OCI-LY1 (cell line): ENCODE data around the gene ARHGEF39.
A peak's percentile ranks its signal among the peaks of the same experiment; 100 is the strongest.

Experiments
- H2AFZ ChIP-seq: fragments of 200-600 bp; sonication (generic), shearing (Covaris generic); 2 replicates; pipeline ENCODE4 v1.6.0; 2014; ENCODE audit warnings: antibody characterized with exemption, mild to moderate bottlenecking, low read length
- H3F3A ChIP-seq: fragments of 200-600 bp; sonication (generic), shearing (Covaris generic); 2 replicates; pipeline ENCODE4 v1.6.0; 2014; ENCODE audit warnings: mild to moderate bottlenecking, antibody characterized with exemption, low read length, moderate library complexity; ENCODE audit not compliant: insufficient read depth
- H3K27ac ChIP-seq: fragments of 200-600 bp; sonication (generic); 2 replicates; pipeline ENCODE4 v1.5.1; 2014; ENCODE audit warnings: low read length, mixed run types, mild to moderate bottlenecking, low read depth; ENCODE audit not compliant: poor library complexity, severe bottlenecking
- H3K27me3 ChIP-seq: fragments of 200-600 bp; sonication (generic); 2 replicates; pipeline ENCODE4 v1.6.0; 2014; ENCODE audit warnings: antibody characterized with exemption, mild to moderate bottlenecking, low read length, moderate library complexity; ENCODE audit not compliant: insufficient read depth
- H3K36me3 ChIP-seq: fragments of 200-600 bp; sonication (generic); 2 replicates; pipeline ENCODE4 v1.6.1; 2014; ENCODE audit warnings: mild to moderate bottlenecking, antibody characterized with exemption, low read length, moderate library complexity, mixed read lengths; ENCODE audit not compliant: insufficient read depth
- H3K4me1 ChIP-seq: fragments of 200-600 bp; sonication (generic); 2 replicates; pipeline ENCODE4 v1.5.1; 2014; ENCODE audit warnings: mild to moderate bottlenecking, low read length, moderate library complexity; ENCODE audit not compliant: insufficient read depth, severe bottlenecking
- H3K4me2 ChIP-seq: fragments of 200-600 bp; sonication (generic), shearing (Covaris generic); 2 replicates; pipeline ENCODE4 v1.6.1; 2014; ENCODE audit warnings: low read length
- H3K4me3 ChIP-seq: fragments of 200-600 bp; sonication (generic); 2 replicates; pipeline ENCODE4 v1.5.1; 2014; ENCODE audit warnings: low read length, low read depth, mild to moderate bottlenecking, mixed read lengths; ENCODE audit not compliant: poor library complexity, severe bottlenecking
- H3K79me2 ChIP-seq: fragments of 200-600 bp; shearing (Covaris generic); 2 replicates; pipeline ENCODE4 v1.6.1; 2016; ENCODE audit warnings: mixed run types, low read length, mixed read lengths; ENCODE audit not compliant: insufficient read depth
- H3K9ac ChIP-seq: fragments of 200-600 bp; sonication (generic), shearing (Covaris generic); 2 replicates; pipeline ENCODE4 v1.6.1; 2014; ENCODE audit warnings: mild to moderate bottlenecking, low read length, mixed read lengths
- H3K9me2 ChIP-seq: fragments of 200-600 bp; sonication (generic), shearing (Covaris generic); 2 replicates; pipeline ENCODE4 v1.6.1; 2014; ENCODE audit warnings: low read depth, mild to moderate bottlenecking, low read length, mixed read lengths
- H3K9me3 ChIP-seq: fragments of 200-600 bp; shearing (Covaris generic); 2 replicates; pipeline ENCODE4 v1.6.1; 2014; ENCODE audit warnings: low read length, mixed read lengths
- H4K20me1 ChIP-seq: fragments of 200-600 bp; sonication (generic), shearing (Covaris generic); 2 replicates; pipeline ENCODE4 v1.6.0; 2016; ENCODE audit warnings: mild to moderate bottlenecking, low read length; ENCODE audit not compliant: insufficient read depth
- EZH2 ChIP-seq: fragments of 200-600 bp; sonication (generic), shearing (Covaris generic); IDR thresholded peaks from 2 replicates; pipeline ENCODE4 v1.8.0; 2017; ENCODE audit warnings: borderline replicate concordance, mixed run types, mild to moderate bottlenecking, antibody characterized with exemption, low read length, moderate library complexity, mixed read lengths
- TF ChIP-seq, protein P1 (sequence below): fragments of 200-600 bp; sonication (generic), shearing (Covaris generic); IDR thresholded peaks from 2 replicates; pipeline ENCODE4 v1.5.1; 2017; ENCODE audit warnings: mild to moderate bottlenecking, antibody characterized with exemption, low read length, moderate library complexity, mixed read lengths

The ARHGEF39 gene

DNA sequence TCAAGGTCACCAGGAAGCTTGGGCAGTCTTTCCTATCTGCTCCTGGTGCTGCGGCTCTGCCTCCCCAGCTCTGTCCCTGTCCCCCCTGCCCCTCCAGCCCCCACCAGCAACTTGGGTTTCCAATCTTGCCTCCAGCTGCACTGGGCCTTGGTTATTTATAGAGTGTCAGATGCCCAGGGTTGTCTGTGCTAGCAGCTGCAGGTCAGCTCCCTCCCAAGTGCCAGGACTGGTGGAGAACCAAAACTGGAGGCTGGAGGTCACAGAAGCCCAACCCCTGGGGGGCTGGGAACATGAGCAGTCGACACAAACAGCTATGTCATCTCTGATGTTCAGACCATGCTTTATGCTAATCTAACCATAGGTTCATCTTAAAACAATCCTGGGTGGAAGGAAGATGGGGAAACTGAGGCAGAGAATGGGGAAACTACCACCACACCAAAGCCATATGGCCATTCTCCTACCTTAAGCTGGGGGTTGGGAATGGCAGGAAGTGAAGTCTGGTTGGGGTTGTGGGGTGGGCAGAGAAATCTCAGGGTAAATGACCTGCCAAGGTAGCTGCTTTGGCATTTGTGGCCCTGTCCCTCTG, 23.1 kb upstream of the ARHGEF39 start:
- H3K79me2 ChIP-seq: no peaks in the 10 kb centered on the region
- H3K27ac ChIP-seq: no peak overlapping the region
- no peak overlapping the region for H3K4me3 ChIP-seq
- no peak overlapping the region for H3K9ac ChIP-seq
- no peaks in the 10 kb centered on the region for H3K9me2 ChIP-seq
- H3K9me3 ChIP-seq: no peaks in the 10 kb centered on the region
- TF ChIP-seq, protein P1, sequence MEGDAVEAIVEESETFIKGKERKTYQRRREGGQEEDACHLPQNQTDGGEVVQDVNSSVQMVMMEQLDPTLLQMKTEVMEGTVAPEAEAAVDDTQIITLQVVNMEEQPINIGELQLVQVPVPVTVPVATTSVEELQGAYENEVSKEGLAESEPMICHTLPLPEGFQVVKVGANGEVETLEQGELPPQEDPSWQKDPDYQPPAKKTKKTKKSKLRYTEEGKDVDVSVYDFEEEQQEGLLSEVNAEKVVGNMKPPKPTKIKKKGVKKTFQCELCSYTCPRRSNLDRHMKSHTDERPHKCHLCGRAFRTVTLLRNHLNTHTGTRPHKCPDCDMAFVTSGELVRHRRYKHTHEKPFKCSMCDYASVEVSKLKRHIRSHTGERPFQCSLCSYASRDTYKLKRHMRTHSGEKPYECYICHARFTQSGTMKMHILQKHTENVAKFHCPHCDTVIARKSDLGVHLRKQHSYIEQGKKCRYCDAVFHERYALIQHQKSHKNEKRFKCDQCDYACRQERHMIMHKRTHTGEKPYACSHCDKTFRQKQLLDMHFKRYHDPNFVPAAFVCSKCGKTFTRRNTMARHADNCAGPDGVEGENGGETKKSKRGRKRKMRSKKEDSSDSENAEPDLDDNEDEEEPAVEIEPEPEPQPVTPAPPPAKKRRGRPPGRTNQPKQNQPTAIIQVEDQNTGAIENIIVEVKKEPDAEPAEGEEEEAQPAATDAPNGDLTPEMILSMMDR: no peak
- no peak for TF ChIP-seq EZH2
- H4K20me1 ChIP-seq: no peaks in the 10 kb centered on the region
- H3K4me2 ChIP-seq: no peak overlapping the region
- H3K27me3 ChIP-seq: no peaks in the 10 kb centered on the region; the same call in 1 of the 2 replicates
- H3F3A ChIP-seq: 0 out of 2 replicates have a peak, but pooled peaks cover 3% of the 10 kb centered on the region
- H2AFZ ChIP-seq: no peak overlapping the region
- H3K4me1 ChIP-seq: peaks cover 37% of the 10 kb centered on the region
- H3K36me3 ChIP-seq: no peaks in the 10 kb centered on the region

DNA sequence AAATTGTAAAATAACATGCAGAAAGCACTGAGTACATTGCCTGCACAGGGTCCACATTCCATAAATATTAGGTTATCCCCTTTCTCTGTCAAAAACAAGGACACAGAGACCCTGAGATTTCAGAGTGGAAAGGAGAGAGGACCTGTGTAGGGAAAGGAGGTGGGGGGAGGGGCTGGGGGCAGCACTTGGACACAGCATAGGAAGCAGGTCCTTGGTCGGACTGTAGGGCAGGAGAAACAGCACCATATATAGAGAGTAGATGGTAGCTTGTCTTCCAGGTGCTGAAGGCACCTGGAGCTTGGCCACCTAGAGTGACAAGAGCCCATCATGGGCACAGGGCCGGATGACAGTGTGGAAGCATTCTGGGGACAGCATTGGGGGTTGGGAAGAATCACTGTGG, 22.3 kb upstream of the ARHGEF39 start:
- H3K4me3 ChIP-seq: no peak overlapping the region
- H3F3A ChIP-seq: 0 out of 2 replicates have a peak, but pooled peaks cover under 1% of the 10 kb centered on the region
- no peaks in the 10 kb centered on the region for H3K9me3 ChIP-seq
- H4K20me1 ChIP-seq: no peaks in the 10 kb centered on the region
- H3K4me1 ChIP-seq: peaks cover 37% of the 10 kb centered on the region
- H3K9me2 ChIP-seq: no peaks in the 10 kb centered on the region
- H3K36me3 ChIP-seq: no peaks in the 10 kb centered on the region
- H2AFZ ChIP-seq: no peak overlapping the region
- no peak overlapping the region for H3K9ac ChIP-seq
- no peak overlapping the region for H3K27ac ChIP-seq
- H3K27me3 ChIP-seq: no peaks in the 10 kb centered on the region; the same call in 1 of the 2 replicates
- TF ChIP-seq, protein P1: no peak
- TF ChIP-seq EZH2: no peak
- no peaks in the 10 kb centered on the region for H3K79me2 ChIP-seq
- no peak overlapping the region; the same call in 1 of the 2 replicates for H3K4me2 ChIP-seq

DNA sequence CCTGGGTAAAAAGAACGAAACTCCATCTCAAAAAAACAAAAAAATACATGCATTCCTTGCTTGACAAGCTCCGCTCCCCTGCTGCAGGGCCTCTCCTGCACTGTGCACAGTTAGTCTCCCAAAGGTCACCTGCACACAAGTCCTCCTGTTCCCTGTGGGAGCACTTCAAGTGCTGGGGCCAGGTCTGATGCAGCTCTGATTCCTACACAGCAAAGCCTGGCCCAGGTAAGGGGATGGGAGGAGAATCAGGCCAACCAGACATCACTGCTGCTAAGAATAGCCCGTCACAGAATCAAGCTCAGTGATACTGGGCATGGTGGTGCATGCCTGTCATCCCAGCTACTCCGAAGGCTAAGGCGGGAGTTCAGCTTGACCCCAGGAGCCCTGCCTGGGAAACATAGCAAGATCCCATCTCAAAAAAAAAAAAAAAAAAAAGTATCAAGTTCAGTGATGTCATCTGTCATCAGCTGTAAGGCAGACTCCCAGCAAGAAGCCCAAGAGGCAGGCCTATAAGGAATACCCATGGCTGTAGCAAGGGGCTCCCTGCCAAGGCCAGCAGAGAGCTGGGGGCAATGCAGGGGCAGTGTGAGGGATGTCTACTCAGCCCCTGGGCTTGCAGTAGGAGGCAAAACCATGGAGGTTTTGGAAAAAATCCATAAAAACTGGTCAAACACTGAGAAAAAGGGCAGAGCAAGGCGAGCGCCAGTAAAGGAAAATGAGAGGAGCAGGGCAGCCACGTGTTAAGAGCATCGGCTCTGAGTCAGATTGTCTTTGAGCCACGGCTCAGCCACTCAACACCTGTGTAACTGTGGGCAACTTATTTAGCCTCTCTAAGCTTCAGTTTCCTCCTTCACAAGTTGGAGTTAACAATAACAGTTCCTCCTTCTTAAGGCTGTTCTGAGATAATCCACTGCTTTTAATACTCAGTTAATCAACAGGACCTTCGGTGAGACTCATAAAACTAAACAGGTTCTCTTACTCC, 21.5 kb upstream of the ARHGEF39 start:
- no peaks in the 10 kb centered on the region for H4K20me1 ChIP-seq
- H3K9ac ChIP-seq: no peak overlapping the region
- no peaks in the 10 kb centered on the region for H3K79me2 ChIP-seq
- no peaks in the 10 kb centered on the region for H3K9me2 ChIP-seq
- no peak overlapping the region for H3K4me3 ChIP-seq
- peak overlapping the region; percentile 19; the same call in 1 of the 2 replicates for H3K4me2 ChIP-seq
- H3K9me3 ChIP-seq: no peaks in the 10 kb centered on the region
- peaks cover 37% of the 10 kb centered on the region for H3K4me1 ChIP-seq
- no peak overlapping the region for H3K27ac ChIP-seq
- no peak overlapping the region for H2AFZ ChIP-seq
- no peaks in the 10 kb centered on the region for H3F3A ChIP-seq
- TF ChIP-seq, protein P1: no peak
- TF ChIP-seq EZH2: no peak
- H3K27me3 ChIP-seq: no peaks in the 10 kb centered on the region; the same call in 1 of the 2 replicates
- H3K36me3 ChIP-seq: no peaks in the 10 kb centered on the region
